Glutamatergic neuron (in vitro differentiated cells): ENCODE data around the gene PPTC7. TPM values are rescaled to one million over a fixed set of nuclear protein-coding genes. Genes with fewer than 3 reads are reported as not detected.
"Not testable (repeated sequence)": the region's sequence is repeated elsewhere in the genome, so short reads cannot be mapped to it uniquely, and the experiment has no call there.

Experiments used
- DNase-seq: peaks from one replicate; pipeline ENCODE4 v3.0.0; 2022
- H3K27ac Mint-ChIP-seq: one replicate; pipeline ENCODE4 v1.8.0; 2020; ENCODE audit warnings: mild to moderate bottlenecking, mixed read lengths, inconsistent platforms; ENCODE audit not compliant: unreplicated experiment
- H3K27me3 Mint-ChIP-seq: one replicate; pipeline ENCODE4 v1.8.0; 2020; ENCODE audit warnings: mild to moderate bottlenecking, moderate library complexity, mixed read lengths, inconsistent platforms; ENCODE audit not compliant: unreplicated experiment
- H3K36me3 Mint-ChIP-seq: one replicate; pipeline ENCODE4 v1.8.0; 2020; ENCODE audit warnings: mild to moderate bottlenecking, mixed read lengths, inconsistent platforms; ENCODE audit not compliant: unreplicated experiment
- H3K4me1 Mint-ChIP-seq: one replicate; pipeline ENCODE4 v1.8.0; 2020; ENCODE audit warnings: mild to moderate bottlenecking, low read depth, mixed read lengths, inconsistent platforms; ENCODE audit not compliant: unreplicated experiment
- H3K4me3 Mint-ChIP-seq: one replicate; pipeline ENCODE4 v1.8.0; 2020; ENCODE audit warnings: mild to moderate bottlenecking, mixed read lengths, inconsistent platforms; ENCODE audit not compliant: unreplicated experiment
- H3K9me3 Mint-ChIP-seq: one replicate; pipeline ENCODE4 v1.8.0; 2020; ENCODE audit warnings: mild to moderate bottlenecking, moderate library complexity, mixed read lengths, inconsistent platforms; ENCODE audit not compliant: unreplicated experiment
- total RNA-seq: library from RNA; stranded (reverse); fragmentation: NEBNext Ultra II Directional; extraction: Animal tissue kit (Norgen Biotek cat#: 25700); gene quantifications from one replicate; pipeline ENCODE4 v1.2.1, GENCODE V29; 2021; ENCODE audit not compliant: unreplicated experiment
- TF ChIP-seq, protein P1 (sequence below): fragments of 200-600 bp; sonication (generic); IDR thresholded peaks from one replicate; pipeline ENCODE4 v1.5.0; 2021; ENCODE audit not compliant: partially characterized antibody, unreplicated experiment

The PPTC7 gene
- total RNA-seq, 1 donor from 2014 or later, result 11.4 TPM

DNA sequence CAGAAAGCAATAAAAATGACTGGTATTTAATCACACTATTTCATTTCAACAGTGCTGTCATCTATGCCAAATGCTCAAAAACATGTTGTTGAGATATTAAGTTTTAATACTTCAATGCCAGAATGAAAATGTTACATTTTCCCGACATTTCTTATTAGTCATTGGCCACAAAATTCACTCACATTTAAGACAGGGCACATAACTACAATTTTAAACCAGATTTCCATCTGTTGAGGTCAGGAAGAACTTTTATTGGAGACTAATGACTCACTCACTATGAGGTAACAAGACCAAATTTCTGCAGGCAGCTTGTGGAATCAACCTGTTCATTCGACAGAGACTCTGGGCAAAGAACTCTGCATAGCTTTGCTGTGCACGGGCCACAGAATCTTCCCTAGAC, 36.8 kb downstream of the PPTC7 start:
- TF ChIP-seq, protein P1, sequence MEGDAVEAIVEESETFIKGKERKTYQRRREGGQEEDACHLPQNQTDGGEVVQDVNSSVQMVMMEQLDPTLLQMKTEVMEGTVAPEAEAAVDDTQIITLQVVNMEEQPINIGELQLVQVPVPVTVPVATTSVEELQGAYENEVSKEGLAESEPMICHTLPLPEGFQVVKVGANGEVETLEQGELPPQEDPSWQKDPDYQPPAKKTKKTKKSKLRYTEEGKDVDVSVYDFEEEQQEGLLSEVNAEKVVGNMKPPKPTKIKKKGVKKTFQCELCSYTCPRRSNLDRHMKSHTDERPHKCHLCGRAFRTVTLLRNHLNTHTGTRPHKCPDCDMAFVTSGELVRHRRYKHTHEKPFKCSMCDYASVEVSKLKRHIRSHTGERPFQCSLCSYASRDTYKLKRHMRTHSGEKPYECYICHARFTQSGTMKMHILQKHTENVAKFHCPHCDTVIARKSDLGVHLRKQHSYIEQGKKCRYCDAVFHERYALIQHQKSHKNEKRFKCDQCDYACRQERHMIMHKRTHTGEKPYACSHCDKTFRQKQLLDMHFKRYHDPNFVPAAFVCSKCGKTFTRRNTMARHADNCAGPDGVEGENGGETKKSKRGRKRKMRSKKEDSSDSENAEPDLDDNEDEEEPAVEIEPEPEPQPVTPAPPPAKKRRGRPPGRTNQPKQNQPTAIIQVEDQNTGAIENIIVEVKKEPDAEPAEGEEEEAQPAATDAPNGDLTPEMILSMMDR, result no peak
- no peaks in the 10 kb centered on the region for H3K9me3 Mint-ChIP-seq
- no peaks in the 10 kb centered on the region for H3K27me3 Mint-ChIP-seq
- no peaks in the 10 kb centered on the region for H3K4me1 Mint-ChIP-seq
- peaks cover 3% of the 10 kb centered on the region for H3K36me3 Mint-ChIP-seq
- H3K4me3 Mint-ChIP-seq, result no peak overlapping the region
- no peak overlapping the region for H3K27ac Mint-ChIP-seq
- DNase-seq, result no peak

DNA sequence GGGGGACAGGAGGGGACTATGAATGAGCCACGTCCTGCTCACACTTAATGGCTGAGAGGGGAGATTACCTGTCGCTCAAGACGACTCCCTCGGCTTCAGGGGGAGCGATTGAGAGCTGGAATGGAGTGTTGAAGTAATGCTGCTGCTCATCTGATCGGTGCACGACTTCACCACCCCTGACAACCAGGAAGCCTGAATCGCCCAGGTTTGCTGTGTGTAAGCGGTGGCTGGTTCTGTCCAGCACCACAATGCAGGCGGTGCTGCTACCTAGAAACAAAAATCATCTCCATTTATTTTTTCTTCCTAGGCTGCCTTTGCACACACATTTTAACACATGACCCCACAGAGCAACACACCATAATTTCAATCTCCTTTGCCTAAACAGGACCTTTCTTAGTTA, 37.3 kb downstream of the PPTC7 start:
- DNase-seq, result no peak
- Mint-ChIP-seq H3K4me3 (no peak overlapping the region), H3K27ac (no peak overlapping the region), H3K36me3 (peaks cover 3% of the 10 kb centered on the region), H3K27me3 (no peaks in the 10 kb centered on the region), H3K4me1 (no peaks in the 10 kb centered on the region), H3K9me3 (no peaks in the 10 kb centered on the region)
- TF ChIP-seq, protein P1, result no peak

DNA sequence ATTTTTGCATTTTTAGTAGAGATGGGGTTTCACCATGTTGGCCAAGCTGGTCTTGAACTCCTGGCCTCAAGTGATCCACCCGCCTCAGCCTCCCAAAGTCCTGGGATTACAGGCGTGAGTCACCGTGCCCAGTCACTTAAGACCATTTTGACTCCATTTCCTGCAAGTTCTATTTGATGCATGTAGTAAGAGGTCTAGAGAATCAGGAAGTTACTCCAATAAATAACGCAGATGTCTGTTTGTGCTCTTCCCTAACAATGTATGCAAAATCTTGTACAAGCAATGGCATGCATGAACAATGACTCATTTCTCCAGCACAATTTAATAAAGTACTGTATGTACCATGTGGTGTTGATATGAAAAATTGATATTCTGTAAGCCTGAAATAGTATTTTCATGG, 37.9 kb downstream of the PPTC7 start:
- not testable (repeated sequence) for H3K4me1 Mint-ChIP-seq, DNase-seq, H3K36me3 Mint-ChIP-seq, H3K27me3 Mint-ChIP-seq, H3K27ac Mint-ChIP-seq, H3K4me3 Mint-ChIP-seq, H3K9me3 Mint-ChIP-seq

DNA sequence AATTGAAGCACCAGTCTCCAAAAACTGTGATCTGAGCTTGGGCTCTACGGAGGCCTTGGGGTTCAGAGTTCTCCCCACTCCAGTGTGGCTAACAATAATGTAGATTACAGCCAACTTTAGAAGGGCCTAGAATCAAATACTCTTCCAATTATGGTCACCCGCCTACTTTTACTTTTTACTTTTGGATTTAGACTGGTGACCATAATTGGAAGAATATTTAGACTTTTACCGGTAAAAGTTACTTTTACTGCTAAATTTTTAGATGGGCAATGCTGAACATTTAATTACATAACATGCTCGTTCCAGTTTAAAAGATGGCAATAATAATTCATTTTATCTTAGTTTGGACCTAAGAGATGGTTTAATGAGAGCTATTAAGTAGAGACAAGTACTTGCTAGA, 39.2 kb downstream of the PPTC7 start:
- Mint-ChIP-seq H3K27ac (no peak overlapping the region), H3K9me3 (no peaks in the 10 kb centered on the region), H3K36me3 (no peaks in the 10 kb centered on the region), H3K4me3 (no peak overlapping the region), H3K4me1 (no peaks in the 10 kb centered on the region), H3K27me3 (no peaks in the 10 kb centered on the region)
- DNase-seq, result no peak
- TF ChIP-seq, protein P1, result no peak

DNA sequence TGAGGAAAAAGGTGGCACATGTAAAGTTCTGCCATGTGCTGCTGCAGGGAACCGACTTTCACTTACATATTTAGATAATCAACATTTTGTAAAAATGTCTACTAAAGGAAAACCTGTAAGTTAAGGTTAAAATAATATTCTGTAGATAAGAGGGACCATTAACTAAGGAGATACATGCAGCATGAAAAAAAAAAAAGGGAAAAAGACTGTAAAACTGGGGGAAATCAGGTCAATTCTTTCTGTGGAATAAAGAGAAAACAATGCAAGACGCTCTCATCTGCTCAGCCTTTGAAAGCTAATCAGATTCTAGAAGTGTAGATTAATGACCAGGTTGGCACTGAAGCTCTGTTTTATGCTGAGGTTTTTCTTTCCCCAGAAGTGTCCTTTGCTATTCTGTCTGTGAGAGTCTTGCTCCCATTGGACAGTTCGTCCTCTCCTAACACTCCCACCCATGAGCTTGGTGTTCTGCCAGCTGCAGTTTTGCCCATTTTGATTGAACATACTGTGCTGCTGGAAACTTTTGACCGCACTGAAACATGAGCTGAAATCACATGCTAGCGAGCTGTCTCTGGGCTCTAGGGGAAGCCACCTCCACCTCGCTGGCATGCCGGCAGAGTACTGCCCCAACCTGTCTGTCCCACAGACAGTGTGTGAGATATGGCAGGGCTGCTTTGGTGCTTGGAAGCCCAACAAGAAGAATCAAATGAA, 39.7 kb downstream of the PPTC7 start:
- Mint-ChIP-seq H3K36me3 (no peaks in the 10 kb centered on the region), H3K27ac (no peak overlapping the region), H3K27me3 (no peaks in the 10 kb centered on the region), H3K9me3 (no peaks in the 10 kb centered on the region), H3K4me1 (no peaks in the 10 kb centered on the region), H3K4me3 (no peak overlapping the region)
- TF ChIP-seq, protein P1, result no peak
- no peak for DNase-seq
